HG03175 (cell line): Measurements from ENCODE around the gene CNST.

Experiments used
- ATAC-seq: cut with Tn5 transposase; IDR thresholded peaks from one replicate; pipeline ENCODE4 v1.9.1; 2021; ENCODE audit warnings: mild to moderate bottlenecking, moderate library complexity; ENCODE audit not compliant: unreplicated experiment

Gene CNST

GRCh38 chr1:246566128-246566812 is at the start of gene CNST, which contains the start of gene TFB2M:
Gene CNST (plus strand): TSS chr1:246566456. CDS start chr1:246591563, 25,107 bp downstream.
Gene TFB2M (minus strand): TSS chr1:246566261. CDS start chr1:246566138, 123 bp downstream.
- peak; percentile 93 for ATAC-seq

GRCh38 chr1:246517391-246517790 is 48.9 kb upstream of the CNST start:
- no peak for ATAC-seq

- ATAC-seq: no peak
Measured at GRCh38 chr1:246518456-246519205, 47.6 kb upstream of the CNST start.

GRCh38 chr1:246519514-246519913 is 46.7 kb upstream of the CNST start:
- no peak for ATAC-seq

- no peak for ATAC-seq
Measured at GRCh38 chr1:246526380-246526779, 39.9 kb upstream of the CNST start.

GRCh38 chr1:246526915-246527314 is 39.3 kb upstream of the CNST start:
- no peak for ATAC-seq

- peak; percentile 89 for ATAC-seq
Measured at GRCh38 chr1:246527402-246528088, 38.7 kb upstream of the CNST start.

- ATAC-seq: no peak
Measured at GRCh38 chr1:246528933-246529731, 37.1 kb upstream of the CNST start.

- no peak for ATAC-seq
Measured at GRCh38 chr1:246530482-246530881, 35.8 kb upstream of the CNST start.

- ATAC-seq: no peak
Measured at GRCh38 chr1:246532519-246532918, 33.7 kb upstream of the CNST start.

- ATAC-seq: no peak
Measured at GRCh38 chr1:246533371-246533905, 32.8 kb upstream of the CNST start.

- no peak for ATAC-seq
Measured at GRCh38 chr1:246534114-246534513, 32.1 kb upstream of the CNST start.

GRCh38 chr1:246537441-246537840 is 28.8 kb upstream of the CNST start:
- ATAC-seq: no peak

GRCh38 chr1:246537887-246538286 is 28.4 kb upstream of the CNST start:
- ATAC-seq: no peak

GRCh38 chr1:246540738-246541491 is 25.3 kb upstream of the CNST start:
- ATAC-seq: no peak

- ATAC-seq: no peak
Measured at GRCh38 chr1:246544001-246544400, 22.3 kb upstream of the CNST start.

- no peak for ATAC-seq
Measured at GRCh38 chr1:246549665-246550064, 16.6 kb upstream of the CNST start.

- no peak for ATAC-seq
Measured at GRCh38 chr1:246550402-246550801, 15.9 kb upstream of the CNST start.

- no peak for ATAC-seq
Measured at GRCh38 chr1:246552110-246552509, 14.1 kb upstream of the CNST start.

- no peak for ATAC-seq
Measured at GRCh38 chr1:246554201-246554600, 12.1 kb upstream of the CNST start.
